Activated T-cell treated with anti-CD3 and anti-CD28 coated beads, Interleukin-2, amount 50 U/mL, for 4 hours (primary cell): ENCODE measurements around the gene NVL. TPM values are rescaled to one million over a fixed set of nuclear protein-coding genes. Genes with fewer than 3 reads are reported as not detected.

Experiments
- total RNA-seq, 3 donors: library from RNA; stranded (reverse); gene quantifications; one replicate each; pipeline ENCODE4 v1.2.1, GENCODE V29; 2021

NVL gene
- total RNA-seq, 3 donors from 2014 or later, result 40.0 to 42.7 (median 41.8) TPM

Other genes with a start within 250 kb of the NVL start
- 10 to 100 TPM; 33.1 to 34.1 (median 33.3) TPM for gene FBXO28, start 216.1 kb downstream of the NVL start, total RNA-seq
- 10 to 100 TPM; 33.5 to 40.1 (median 34.6) TPM for gene DEGS1, start 146.9 kb downstream of the NVL start, total RNA-seq
- 10 to 100 TPM; 31.2 to 38.6 (median 37.6) TPM for gene CNIH4, start 26.7 kb upstream of the NVL start, total RNA-seq
- 10 to 100 TPM; 48.9 to 58.6 (median 53.6) TPM for gene WDR26, start 104.6 kb upstream of the NVL start, total RNA-seq